H54 (cell line): ENCODE results near the gene CYBC1.

Experiments
- DNase-seq: peaks from one replicate; pipeline ENCODE4 v3.0.0; 2011; ENCODE audit warnings: low spot score, mixed read lengths; ENCODE audit not compliant: insufficient read length
- FAIRE-seq: peaks from 3 replicates; lab custom pipeline; 2011; peaks lifted over from hg19 to GRCh38; lab: Jason Lieb, UNC
- POLR2A ChIP-seq: IDR thresholded peaks from 2 replicates; pipeline ENCODE4 v1.6.1; 2011; ENCODE audit warnings: low read depth, mild to moderate bottlenecking, low read length

CYBC1 gene

DNA sequence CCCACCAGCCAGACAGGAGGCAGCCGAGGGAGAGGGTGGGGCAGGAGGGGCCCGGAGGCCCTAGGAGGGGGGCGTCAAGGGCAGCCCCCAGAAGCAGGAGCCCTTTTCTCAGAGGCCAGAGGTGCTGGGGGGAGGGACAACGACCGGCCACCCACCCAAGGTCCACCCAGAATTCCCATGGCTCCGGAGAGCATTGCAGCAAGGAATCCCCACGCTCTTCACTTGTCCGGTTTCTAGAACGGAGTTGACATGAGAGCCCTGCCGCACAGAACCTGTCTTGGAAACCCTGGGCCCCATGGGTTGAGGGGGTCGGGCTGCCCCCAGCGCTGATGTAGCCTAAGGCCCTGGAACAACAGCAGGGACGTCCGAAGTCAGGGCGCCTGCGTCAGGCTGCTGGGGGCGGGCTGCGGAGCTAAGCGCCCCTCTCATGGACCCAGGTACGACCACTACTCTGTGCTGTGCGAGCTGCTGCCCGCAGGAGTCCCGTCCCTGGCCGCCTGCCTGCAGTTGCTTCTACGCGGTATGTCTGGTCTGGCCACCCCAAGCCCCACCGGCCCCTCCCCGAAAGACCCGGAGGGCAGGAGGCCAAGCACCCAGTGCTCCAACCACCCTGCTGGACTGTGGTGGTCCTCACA is 11.2 kb downstream of the CYBC1 start:
- TF ChIP-seq POLR2A = no peak
- DNase-seq = no peak
- FAIRE-seq = no peak

DNA sequence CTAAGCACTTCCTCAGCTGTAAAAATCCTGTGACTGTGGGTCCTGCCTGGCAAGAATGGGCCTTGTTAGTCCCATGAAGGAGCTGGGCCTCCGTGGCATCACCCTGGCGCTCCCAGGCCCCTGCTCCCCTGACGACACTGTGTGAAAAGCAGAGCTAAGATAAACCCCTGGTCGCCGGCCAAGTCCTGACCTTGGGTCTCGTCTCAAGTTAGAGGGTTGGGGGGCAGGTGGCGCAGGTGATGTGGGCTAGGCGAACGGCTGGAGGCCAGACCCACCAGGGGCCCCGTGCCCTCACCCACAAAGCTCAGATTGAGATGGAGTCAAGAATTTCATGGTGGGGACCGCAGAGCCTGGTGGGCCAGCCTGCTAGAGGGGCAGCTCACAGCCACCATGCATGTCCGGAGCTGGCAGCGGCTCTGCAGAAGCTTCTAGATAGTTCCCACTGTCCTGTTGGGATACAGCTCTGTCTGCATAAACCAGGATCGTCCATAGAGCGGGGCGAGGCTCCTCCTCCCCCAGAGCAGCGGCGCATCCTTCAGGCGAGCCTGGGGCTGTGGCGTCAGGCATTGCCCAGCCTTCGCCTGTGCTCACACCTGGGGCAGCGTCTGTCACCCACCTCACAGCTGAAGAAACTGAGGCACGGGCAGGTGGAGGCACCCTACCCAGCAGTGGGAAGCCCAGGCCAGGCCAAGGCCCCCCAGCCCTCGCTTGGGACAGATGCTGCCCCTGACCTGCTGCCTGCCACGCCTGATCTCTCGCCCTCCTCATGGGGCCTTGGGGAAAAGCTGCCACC is 12.0 kb downstream of the CYBC1 start:
- FAIRE-seq = no peak
- no peak for TF ChIP-seq POLR2A
- no peak for DNase-seq

DNA sequence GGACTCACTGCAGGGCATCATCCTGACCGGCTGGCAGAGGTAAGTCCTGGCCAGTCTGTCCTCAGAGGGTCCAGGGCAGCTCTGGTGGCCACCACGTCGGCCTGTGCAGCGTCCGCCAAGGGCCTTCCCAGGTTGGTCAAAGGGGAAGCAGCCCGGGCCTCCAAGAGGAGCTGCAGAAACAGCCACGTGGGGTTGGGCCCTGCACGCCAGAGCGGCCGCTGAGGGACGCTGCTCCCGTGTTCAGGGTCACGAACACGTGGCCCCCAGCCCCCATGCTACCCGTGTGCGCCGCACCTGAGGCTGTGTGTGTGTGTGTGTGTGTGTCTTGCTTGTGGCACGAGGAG is 13.3 kb downstream of the CYBC1 start:
- FAIRE-seq (no peak), DNase-seq (no peak)
- no peak for TF ChIP-seq POLR2A

DNA sequence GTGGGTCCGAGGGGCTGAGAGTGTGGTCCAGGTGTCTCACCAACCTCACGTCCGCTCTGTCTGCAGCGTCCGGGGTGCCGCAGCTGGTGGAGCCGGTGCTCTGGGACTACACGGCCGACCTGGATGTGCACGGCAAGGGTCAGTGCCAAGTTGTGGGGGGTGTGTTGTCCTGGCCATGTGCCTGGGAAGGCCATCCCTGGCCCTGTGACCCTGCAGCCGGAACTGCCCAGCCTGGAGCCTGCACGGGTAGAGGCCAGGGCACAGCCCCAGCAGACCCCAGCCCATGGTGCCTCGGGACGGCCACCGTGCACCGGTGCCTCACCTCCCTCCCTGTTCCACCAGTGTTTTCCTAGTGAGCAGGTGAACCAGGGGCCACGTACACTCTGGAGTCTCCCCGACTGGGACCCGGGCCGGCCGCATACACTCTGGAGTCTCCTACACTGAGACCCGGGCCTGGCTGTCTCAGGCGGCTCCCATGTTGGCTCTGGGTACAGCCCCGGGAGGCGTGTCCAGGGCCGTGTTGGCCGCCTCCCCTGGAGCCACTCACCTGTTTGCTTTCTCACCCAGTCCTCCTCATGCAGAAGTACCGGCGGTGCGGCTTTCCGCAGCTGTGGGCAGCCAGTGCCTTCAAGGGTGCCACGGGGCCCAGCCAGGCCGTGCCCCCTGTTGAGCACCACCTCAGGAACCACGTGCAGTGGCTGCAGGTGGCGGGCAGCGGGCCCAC is 13.8 kb downstream of the CYBC1 start:
- DNase-seq = no peak
- FAIRE-seq = no peak
- TF ChIP-seq POLR2A = no peak

DNA sequence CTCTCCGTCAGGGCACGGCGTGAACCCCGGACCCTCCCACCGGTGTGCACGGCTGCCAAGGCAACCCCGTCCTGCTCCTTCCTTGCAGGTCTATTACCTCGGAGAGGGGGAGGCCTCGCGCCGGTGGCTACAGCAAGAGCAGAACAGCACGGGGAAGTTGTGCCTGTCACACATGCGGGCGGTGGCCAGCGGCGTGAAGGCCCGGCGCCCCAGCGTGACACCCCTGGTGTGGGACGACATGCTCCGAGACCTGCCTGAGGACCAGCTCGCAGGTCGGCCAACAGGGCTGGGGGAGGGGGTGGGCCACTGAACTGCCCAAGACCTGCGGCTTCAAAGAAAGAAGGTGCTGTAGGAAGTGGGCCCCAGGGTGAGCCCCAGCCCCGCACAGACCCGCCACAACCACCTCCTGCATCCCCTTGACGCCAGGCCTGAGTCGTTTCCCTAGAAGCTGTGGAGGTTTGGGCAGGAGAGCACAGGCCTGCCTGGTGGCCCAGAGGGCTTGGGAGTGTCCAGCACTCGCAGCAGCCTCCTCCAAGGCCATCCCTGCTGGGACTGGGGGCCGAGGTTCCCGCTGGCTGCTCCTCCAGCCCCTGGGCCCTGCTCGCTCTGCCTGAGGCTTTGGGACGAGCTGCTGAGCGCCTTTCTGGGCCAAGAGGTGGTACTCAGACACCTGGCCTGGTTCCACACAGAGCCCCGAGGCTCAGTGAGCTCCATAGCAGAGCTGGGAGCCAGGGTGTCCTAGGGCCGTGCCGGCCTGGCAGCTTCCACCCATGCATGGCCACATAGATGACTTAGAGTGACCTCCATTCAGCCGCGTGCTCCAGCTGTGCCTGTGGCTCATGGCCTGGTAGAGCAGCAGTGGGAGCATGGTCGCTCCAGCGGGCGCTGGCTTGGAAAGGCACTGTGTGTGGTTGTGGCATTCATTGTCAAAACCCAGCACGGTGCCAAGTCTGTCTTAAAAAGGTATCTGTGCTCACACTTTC is 14.7 kb downstream of the CYBC1 start:
- FAIRE-seq (no peak), DNase-seq (no peak)
- TF ChIP-seq POLR2A = no peak

GRCh38 chr17:82435103-82435502 is 15.4 kb downstream of the CYBC1 start:
- no peak for FAIRE-seq
- peak; percentile 79 for DNase-seq
- TF ChIP-seq POLR2A = no peak

- TF ChIP-seq POLR2A = no peak
- DNase-seq (no peak), FAIRE-seq (no peak)
Observed at GRCh38 chr17:82434216-82434565, 16.4 kb downstream of the CYBC1 start.

DNA sequence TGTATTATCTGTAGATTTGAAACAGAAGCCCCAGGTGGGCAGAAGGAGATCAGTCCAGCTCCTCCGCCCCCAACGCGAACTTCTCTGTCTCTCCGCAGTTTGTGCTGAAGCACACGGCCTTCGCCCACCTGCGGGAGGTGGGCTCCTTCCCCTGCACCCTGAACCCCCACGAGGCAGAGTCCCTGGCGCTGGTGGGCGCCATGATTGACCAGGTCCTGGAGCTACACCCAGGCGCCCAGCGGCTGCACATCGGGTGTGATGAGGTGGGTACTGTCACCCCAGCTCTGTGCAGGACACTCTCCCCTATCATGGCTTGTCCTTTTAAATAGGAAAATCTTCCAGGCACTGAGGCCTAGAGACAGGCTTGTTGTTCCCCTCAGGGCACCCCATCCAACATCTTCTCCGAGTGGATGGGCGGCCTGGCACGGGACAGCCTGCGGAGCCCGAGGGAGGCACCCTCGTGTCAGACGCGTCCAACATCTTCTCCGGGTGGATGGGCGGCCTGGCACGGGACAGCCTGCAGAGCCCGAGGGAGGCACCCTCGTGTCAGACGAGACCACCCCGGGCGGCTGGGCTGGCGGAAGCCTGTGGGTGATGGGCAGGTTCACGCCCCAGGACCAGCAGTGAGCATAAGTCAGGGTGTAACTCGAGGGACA is 16.9 kb downstream of the CYBC1 start:
- TF ChIP-seq POLR2A = no peak
- DNase-seq (no peak), FAIRE-seq (no peak)

DNA sequence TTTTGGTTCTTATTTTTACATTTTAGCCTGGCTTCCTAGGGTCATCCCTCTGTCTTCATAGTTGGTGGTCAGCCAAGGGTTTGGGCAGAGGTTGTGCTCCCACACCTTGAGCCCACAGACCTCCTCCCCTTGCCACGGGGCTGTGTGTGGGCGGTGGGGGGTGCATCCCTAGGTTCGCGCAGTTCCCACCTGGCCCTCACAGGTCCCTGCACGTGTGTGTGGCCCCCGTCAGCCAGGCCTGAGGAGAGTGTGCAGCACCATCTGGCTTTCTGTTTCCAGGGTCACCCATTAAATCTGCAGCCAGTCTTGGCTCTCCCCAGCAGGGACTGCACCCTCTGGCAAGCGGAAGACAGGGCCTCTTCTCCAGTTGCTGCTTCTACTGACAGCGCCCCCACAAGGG is 18.5 kb downstream of the CYBC1 start:
- TF ChIP-seq POLR2A = no peak
- DNase-seq (no peak), FAIRE-seq (no peak)

- FAIRE-seq (no peak), DNase-seq (no peak)
- no peak for TF ChIP-seq POLR2A
Observed at GRCh38 chr17:82429824-82430223, 20.7 kb downstream of the CYBC1 start.

DNA sequence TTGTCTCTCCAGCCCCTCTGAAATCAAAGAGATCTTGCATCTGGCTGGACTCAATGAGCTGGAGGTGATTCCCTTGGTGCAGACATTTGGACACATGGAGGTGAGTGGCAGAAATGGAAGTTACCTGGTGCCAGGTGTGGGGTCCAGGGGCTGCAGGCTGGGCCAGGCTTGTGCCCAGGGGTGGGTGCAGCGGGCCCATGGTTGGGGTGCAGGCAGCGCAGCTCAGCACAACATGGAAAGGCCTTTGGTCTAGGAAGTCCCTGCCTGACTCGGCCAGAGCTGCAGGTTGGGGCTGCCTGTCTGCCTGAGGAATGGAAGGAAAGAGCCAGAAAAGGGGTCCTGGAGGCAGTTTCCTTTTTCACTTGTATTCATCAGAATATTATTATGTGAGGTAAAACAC is 22.0 kb downstream of the CYBC1 start:
- DNase-seq (no peak), FAIRE-seq (no peak)
- no peak for TF ChIP-seq POLR2A

DNA sequence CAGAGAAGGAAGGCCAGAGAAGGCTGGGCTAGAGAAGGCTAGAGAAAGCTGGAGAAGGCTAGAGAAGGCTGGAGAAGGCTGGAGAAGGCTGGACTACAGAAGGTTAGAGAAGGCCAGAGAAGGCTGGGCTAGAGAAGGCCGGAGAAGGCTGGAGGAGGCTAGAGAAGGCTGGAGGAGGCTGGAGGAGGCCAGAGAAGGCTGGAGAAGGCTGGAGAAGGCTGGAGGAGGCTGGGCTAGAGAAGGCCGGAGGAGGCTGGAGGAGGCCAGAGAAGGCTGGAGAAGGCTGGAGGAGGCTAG is 25.7 kb downstream of the CYBC1 start:
- DNase-seq (no peak), FAIRE-seq (no peak)
- TF ChIP-seq POLR2A = no peak
